ENCODE data around the gene GOLPH3.

GOLPH3 gene

DNA sequence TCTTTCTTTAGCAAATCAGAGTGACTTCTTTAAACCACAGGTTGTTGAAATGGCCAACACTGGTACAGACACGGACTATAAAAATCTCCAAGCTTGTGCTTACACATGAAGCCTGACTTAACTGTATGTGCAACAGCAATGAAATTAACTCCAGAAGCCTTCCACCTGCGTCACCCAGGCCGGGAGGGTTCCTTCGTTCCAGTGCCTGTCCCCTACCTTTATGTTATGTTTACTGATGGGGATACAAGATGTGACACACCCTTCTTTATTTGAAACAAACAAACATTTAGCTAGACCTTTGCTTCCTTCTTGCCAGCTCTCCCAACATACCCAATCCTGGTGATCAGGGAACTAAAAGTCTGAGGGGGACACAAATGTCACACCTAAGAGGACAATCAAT, 66.0 kb downstream of the GOLPH3 start:
- CTCF ChIA-PET: interaction anchor here (0.7 to 3.2 kb wide), 5 partner anchors 12 to 585 kb away, joined by 3 to 19 read pairs (median 3); no protein-coding TSS in a partner anchor
- peaks cover 45 to 77% of the 10 kb centered on the region in 2 experiments for H3K36me3 ChIP-seq (ENCODE audit: control insufficient read depth in 2 of 2, insufficient read depth in 1 of 2, low read length in 2 of 2)
- no peaks in the 10 kb centered on the region for H3K4me1 ChIP-seq (ENCODE audit: control insufficient read depth, insufficient read depth, low read length)
- no peak overlapping the region for H3K4me3 ChIP-seq (ENCODE audit: low read depth, low read length)
- POLR2A ChIA-PET: interaction anchor here (0.7 kb wide), 1 partner anchor 66 kb away, joined by 3 read pairs; the partner anchor contains the start of gene GOLPH3
- TF ChIP-seq AEBP2 (tag by site-specific recombination; IDR thresholded peaks at IDR 0.05; ENCODE audit: borderline replicate concordance) (no peak), ZNF248 (tag by site-specific recombination; IDR thresholded peaks at IDR 0.05) (no peak), ZNF18 (tag by site-specific recombination; IDR thresholded peaks at IDR 0.05) (no peak), KLF8 (tag by site-specific recombination; IDR thresholded peaks at IDR 0.05) (no peak), ZNF623 (tag by site-specific recombination; IDR thresholded peaks at IDR 0.05) (no peak), MZF1 (tag by site-specific recombination; IDR thresholded peaks at IDR 0.05; ENCODE audit: borderline replicate concordance) (no peak), ZNF221 (tag by site-specific recombination; IDR thresholded peaks at IDR 0.05; ENCODE audit: borderline replicate concordance) (no peak), ZNF146 (tag by site-specific recombination; IDR thresholded peaks at IDR 0.05) (no peak), ZSCAN16 (tag by site-specific recombination; IDR thresholded peaks at IDR 0.05) (no peak)
- TF ChIP-seq, protein P1, sequence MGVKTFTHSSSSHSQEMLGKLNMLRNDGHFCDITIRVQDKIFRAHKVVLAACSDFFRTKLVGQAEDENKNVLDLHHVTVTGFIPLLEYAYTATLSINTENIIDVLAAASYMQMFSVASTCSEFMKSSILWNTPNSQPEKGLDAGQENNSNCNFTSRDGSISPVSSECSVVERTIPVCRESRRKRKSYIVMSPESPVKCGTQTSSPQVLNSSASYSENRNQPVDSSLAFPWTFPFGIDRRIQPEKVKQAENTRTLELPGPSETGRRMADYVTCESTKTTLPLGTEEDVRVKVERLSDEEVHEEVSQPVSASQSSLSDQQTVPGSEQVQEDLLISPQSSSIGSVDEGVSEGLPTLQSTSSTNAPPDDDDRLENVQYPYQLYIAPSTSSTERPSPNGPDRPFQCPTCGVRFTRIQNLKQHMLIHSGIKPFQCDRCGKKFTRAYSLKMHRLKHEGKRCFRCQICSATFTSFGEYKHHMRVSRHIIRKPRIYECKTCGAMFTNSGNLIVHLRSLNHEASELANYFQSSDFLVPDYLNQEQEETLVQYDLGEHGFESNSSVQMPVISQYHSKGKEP (tag by site-specific recombination; IDR thresholded peaks at IDR 0.05): no peak
- TF ChIP-seq, protein P2, sequence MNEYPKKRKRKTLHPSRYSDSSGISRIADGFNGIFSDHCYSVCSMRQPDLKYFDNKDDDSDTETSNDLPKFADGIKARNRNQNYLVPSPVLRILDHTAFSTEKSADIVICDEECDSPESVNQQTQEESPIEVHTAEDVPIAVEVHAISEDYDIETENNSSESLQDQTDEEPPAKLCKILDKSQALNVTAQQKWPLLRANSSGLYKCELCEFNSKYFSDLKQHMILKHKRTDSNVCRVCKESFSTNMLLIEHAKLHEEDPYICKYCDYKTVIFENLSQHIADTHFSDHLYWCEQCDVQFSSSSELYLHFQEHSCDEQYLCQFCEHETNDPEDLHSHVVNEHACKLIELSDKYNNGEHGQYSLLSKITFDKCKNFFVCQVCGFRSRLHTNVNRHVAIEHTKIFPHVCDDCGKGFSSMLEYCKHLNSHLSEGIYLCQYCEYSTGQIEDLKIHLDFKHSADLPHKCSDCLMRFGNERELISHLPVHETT (tag by site-specific recombination; IDR thresholded peaks at IDR 0.05): no peak
- H3K9me3 ChIP-seq (ENCODE audit: control insufficient read depth, insufficient read depth, low read depth, low read length): no peaks in the 10 kb centered on the region
- no peak overlapping the region for H3K27ac ChIP-seq (ENCODE audit: extremely low read depth, low read depth, low read length)

DNA sequence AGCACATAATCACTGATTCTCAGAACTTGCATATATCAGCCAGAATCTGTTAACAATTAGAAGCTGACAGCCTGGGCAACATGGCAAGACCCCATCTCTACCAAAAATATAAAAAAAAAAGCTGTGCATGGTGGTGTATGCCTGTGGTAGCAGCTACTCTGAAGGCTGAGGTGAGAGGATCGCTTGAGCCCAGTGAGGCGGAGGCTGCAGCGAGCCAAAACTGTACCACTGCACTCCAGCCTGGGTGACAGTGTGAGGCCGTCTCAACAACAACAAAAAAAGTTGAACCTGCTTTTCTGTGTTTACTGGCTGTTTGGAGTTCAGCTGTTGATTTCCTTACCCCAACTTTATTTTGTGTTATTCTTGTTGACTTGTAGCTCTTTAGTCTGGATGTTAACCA, 66.8 kb downstream of the GOLPH3 start:
- ChIA-PET CTCF (interaction anchor here (0.6 to 3.2 kb wide), 3 partner anchors 14 to 179 kb away, joined by 3 to 19 read pairs (median 3); no protein-coding TSS in a partner anchor), POLR2A (interaction anchor here (0.7 kb wide), 1 partner anchor 67 kb away, joined by 3 read pairs; the partner anchor contains the start of gene GOLPH3)
- Histone ChIP-seq H3K4me1 (ENCODE audit: control insufficient read depth, insufficient read depth, low read length) (no peaks in the 10 kb centered on the region), H3K9me3 (ENCODE audit: control insufficient read depth, insufficient read depth, low read depth, low read length) (no peaks in the 10 kb centered on the region), H3K4me3 (ENCODE audit: low read depth, low read length) (no peak overlapping the region), H3K36me3 (ENCODE audit: control insufficient read depth in 2 of 2, insufficient read depth in 1 of 2, low read length in 2 of 2) (peaks cover 48 to 79% of the 10 kb centered on the region in 2 experiments), H3K27ac (ENCODE audit: extremely low read depth, low read depth, low read length) (no peak overlapping the region)
- TF ChIP-seq MYNN (tag by site-specific recombination; IDR thresholded peaks at IDR 0.05; ENCODE audit: borderline replicate concordance) (no peak), ZNF146 (tag by site-specific recombination; IDR thresholded peaks at IDR 0.05) (no peak), ZFHX2 (tag by site-specific recombination; conservative IDR thresholded peaks at IDR 0.05) (no peak), ZFP37 (tag by site-specific recombination; IDR thresholded peaks at IDR 0.05) (no peak), ZNF112 (tag by site-specific recombination; IDR thresholded peaks at IDR 0.05) (no peak), ZNF792 (tag by site-specific recombination; IDR thresholded peaks at IDR 0.05) (no peak), PRDM1 (tag by site-specific recombination; IDR thresholded peaks at IDR 0.05) (no peak), ZFP69B (tag by site-specific recombination; IDR thresholded peaks at IDR 0.05) (no peak), ZNF707 (tag by site-specific recombination; IDR thresholded peaks at IDR 0.05) (no peak), ZNF335 (tag by site-specific recombination; conservative IDR thresholded peaks at IDR 0.05) (no peak), TSHZ1 (tag by site-specific recombination; IDR thresholded peaks at IDR 0.05; ENCODE audit: borderline replicate concordance) (no peak), ZNF768 (tag by site-specific recombination; IDR thresholded peaks at IDR 0.05) (no peak), HOXC10 (CRISPR knock-in tag; IDR thresholded peaks at IDR 0.05) (no peak), KLF10 (tag by site-specific recombination; IDR thresholded peaks at IDR 0.05) (no peak)
- TF ChIP-seq, protein P3, sequence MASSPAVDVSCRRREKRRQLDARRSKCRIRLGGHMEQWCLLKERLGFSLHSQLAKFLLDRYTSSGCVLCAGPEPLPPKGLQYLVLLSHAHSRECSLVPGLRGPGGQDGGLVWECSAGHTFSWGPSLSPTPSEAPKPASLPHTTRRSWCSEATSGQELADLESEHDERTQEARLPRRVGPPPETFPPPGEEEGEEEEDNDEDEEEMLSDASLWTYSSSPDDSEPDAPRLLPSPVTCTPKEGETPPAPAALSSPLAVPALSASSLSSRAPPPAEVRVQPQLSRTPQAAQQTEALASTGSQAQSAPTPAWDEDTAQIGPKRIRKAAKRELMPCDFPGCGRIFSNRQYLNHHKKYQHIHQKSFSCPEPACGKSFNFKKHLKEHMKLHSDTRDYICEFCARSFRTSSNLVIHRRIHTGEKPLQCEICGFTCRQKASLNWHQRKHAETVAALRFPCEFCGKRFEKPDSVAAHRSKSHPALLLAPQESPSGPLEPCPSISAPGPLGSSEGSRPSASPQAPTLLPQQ (tag by site-specific recombination; IDR thresholded peaks at IDR 0.05): no peak
